Suprapubic skin (tissue), 4 donors: ENCODE data around the gene GRIA1. TPM values are rescaled to one million over a fixed set of nuclear protein-coding genes. Genes with fewer than 3 reads are reported as not detected.

Experiments used
- DNase-seq, 2 donors: peaks; one replicate each; pipeline ENCODE4 v3.0.0-alpha.2; 2019; ENCODE audit warnings: low spot score in 2 of 2
- H3K27ac ChIP-seq: fragments of 200-600 bp; sonication (generic); one replicate; pipeline ENCODE4 v1.5.1; 2019
- H3K27me3 ChIP-seq: fragments of 200-600 bp; sonication (generic); one replicate; pipeline ENCODE4 v1.5.1; 2019
- H3K36me3 ChIP-seq: fragments of 200-600 bp; sonication (generic); one replicate; pipeline ENCODE4 v1.5.1; 2019
- H3K4me1 ChIP-seq: fragments of 200-600 bp; sonication (generic); one replicate; pipeline ENCODE4 v1.5.1; 2019
- H3K4me3 ChIP-seq: fragments of 200-600 bp; sonication (generic); one replicate; pipeline ENCODE4 v1.5.1; 2019; ENCODE audit warnings: mild to moderate bottlenecking
- H3K9me3 ChIP-seq: fragments of 200-600 bp; sonication (generic); one replicate; pipeline ENCODE4 v1.5.1; 2019
- CTCF ChIP-seq, 2 donors: fragments of 200-600 bp in 1 of 2; fragments of 450-650 bp in 1 of 2; sonication (generic) in 1 of 2; IDR thresholded peaks; one replicate each; pipeline ENCODE4 v1.5.1; 2016 to 2019; ENCODE audit warnings: antibody characterized with exemption in 2 of 2, mild to moderate bottlenecking in 1 of 2, moderate library complexity in 1 of 2
- EP300 ChIP-seq: sonication (generic); formaldehyde crosslinking; IDR thresholded peaks from one replicate; pipeline ENCODE4 v1.6.1; 2017; ENCODE audit warnings: antibody characterized with exemption
- POLR2A ChIP-seq, 2 donors: fragments of 450-650 bp; IDR thresholded peaks; one replicate each; pipeline ENCODE4 v1.6.1; 2017; ENCODE audit warnings: antibody characterized with exemption in 2 of 2, mild to moderate bottlenecking in 2 of 2, moderate library complexity in 2 of 2
- POLR2AphosphoS5 ChIP-seq, 3 donors: sonication (generic); formaldehyde crosslinking; IDR thresholded peaks; one replicate each; pipeline ENCODE4 v1.6.1; 2017; ENCODE audit warnings: antibody characterized with exemption in 3 of 3
- WGBS: methylation state at CpG from one replicate; pipeline ENCODE4 v1.1.5; 2018; 5-methylcytosine and 5-hydroxymethylcytosine counted together
- total RNA-seq, 4 donors: library from RNA; depleted of rRNA; stranded (reverse); fragments of >200 nt; gene quantifications; one replicate each; pipeline ENCODE4 v1.1.0, GENCODE V29; 2016

The GRIA1 gene
- total RNA-seq, 4 donors from 2014 or later, result 0.21 to 0.62 (median 0.38) TPM; not detected in 1

GRCh38 chr5:153696256-153696655, 205.8 kb downstream of the GRIA1 start:
- Histone ChIP-seq H3K27me3 (no peaks in the 10 kb centered on the region), H3K4me1 (no peaks in the 10 kb centered on the region), H3K36me3 (no peaks in the 10 kb centered on the region), H3K27ac (no peak overlapping the region), H3K4me3 (no peak overlapping the region), H3K9me3 (no peaks in the 10 kb centered on the region)
- TF ChIP-seq POLR2AphosphoS5 (IDR thresholded peaks at IDR 0.05) (no peak), POLR2A (IDR thresholded peaks at IDR 0.05) (no peak), CTCF (IDR thresholded peaks at IDR 0.05) (no peak)
- 55% methylated on average over 3 of the region's 3 CpGs for WGBS
- DNase-seq, result no peak

- no peak overlapping the region for H3K4me3 ChIP-seq
- WGBS, result 90% methylated on average over 3 of the region's 3 CpGs
- TF ChIP-seq POLR2AphosphoS5 (IDR thresholded peaks at IDR 0.05) (no peak), CTCF (IDR thresholded peaks at IDR 0.05) (no peak), EP300 (no peak), POLR2A (IDR thresholded peaks at IDR 0.05) (no peak)
- no peaks in the 10 kb centered on the region for H3K4me1 ChIP-seq
- DNase-seq, result no peak
- H3K36me3 ChIP-seq, result no peaks in the 10 kb centered on the region
- no peaks in the 10 kb centered on the region for H3K27me3 ChIP-seq
- H3K27ac ChIP-seq, result no peak overlapping the region
- no peaks in the 10 kb centered on the region for H3K9me3 ChIP-seq
Observed at GRCh38 chr5:153699035-153699434, 208.6 kb downstream of the GRIA1 start.

- DNase-seq, result no peak
- TF ChIP-seq POLR2AphosphoS5 (IDR thresholded peaks at IDR 0.05), result no peak
- TF ChIP-seq EP300, result no peak
- TF ChIP-seq CTCF (IDR thresholded peaks at IDR 0.05), result no peak
- no peak for TF ChIP-seq POLR2A (IDR thresholded peaks at IDR 0.05)
- no peaks in the 10 kb centered on the region for H3K36me3 ChIP-seq
- H3K9me3 ChIP-seq, result no peaks in the 10 kb centered on the region
- no peak overlapping the region for H3K27ac ChIP-seq
- H3K27me3 ChIP-seq, result no peaks in the 10 kb centered on the region
- H3K4me3 ChIP-seq, result no peak overlapping the region
- H3K4me1 ChIP-seq, result no peaks in the 10 kb centered on the region
Observed at GRCh38 chr5:153700940-153701339, 210.5 kb downstream of the GRIA1 start.

- Histone ChIP-seq H3K27me3 (no peaks in the 10 kb centered on the region), H3K4me3 (no peak overlapping the region), H3K4me1 (no peaks in the 10 kb centered on the region), H3K36me3 (no peaks in the 10 kb centered on the region), H3K27ac (no peak overlapping the region), H3K9me3 (no peaks in the 10 kb centered on the region)
- TF ChIP-seq POLR2AphosphoS5 (IDR thresholded peaks at IDR 0.05) (no peak), CTCF (IDR thresholded peaks at IDR 0.05) (no peak), EP300 (no peak)
- no peak for DNase-seq
- WGBS, result 88% methylated on average over 4 of the region's 4 CpGs
Observed at GRCh38 chr5:153702265-153702664, 211.8 kb downstream of the GRIA1 start.

- DNase-seq, result no peak
Observed at GRCh38 chr5:153704110-153704509, 213.6 kb downstream of the GRIA1 start.

More at GRCh38 chr5:153704110-153704509, 213.6 kb downstream of the GRIA1 start:
- Histone ChIP-seq H3K36me3 (no peaks in the 10 kb centered on the region), H3K27me3 (no peaks in the 10 kb centered on the region), H3K27ac (no peak overlapping the region), H3K4me1 (no peaks in the 10 kb centered on the region), H3K4me3 (no peak overlapping the region), H3K9me3 (no peaks in the 10 kb centered on the region)
- TF ChIP-seq POLR2A (IDR thresholded peaks at IDR 0.05) (no peak), POLR2AphosphoS5 (IDR thresholded peaks at IDR 0.05) (no peak), EP300 (no peak), CTCF (IDR thresholded peaks at IDR 0.05) (no peak)
